PC-9 (cell line): ENCODE results near the gene MPP1.

Source experiments
- CTCF ChIP-seq: fragments of 200-600 bp; sonication (generic); conservative IDR thresholded peaks from 2 replicates; pipeline ENCODE4 v1.6.1; 2017; ENCODE audit warnings: mixed run types, antibody characterized with exemption, mild to moderate bottlenecking, moderate library complexity
- EZH2 ChIP-seq: fragments of 200-600 bp; sonication (generic); IDR thresholded peaks from 2 replicates; pipeline ENCODE4 v1.8.0; 2017; ENCODE audit warnings: antibody characterized with exemption, low read depth

GRCh38 chrX:154806837-154807501 lies 1.7 kb upstream of the MPP1 start:
- TF ChIP-seq CTCF (no peak), EZH2 (no peak)
